GM18520 (cell line): Measurements from ENCODE around the gene PPDPF.

Experiments used
- ATAC-seq: cut with Tn5 transposase; IDR thresholded peaks from one replicate; pipeline ENCODE4 v1.9.1; 2021; ENCODE audit not compliant: unreplicated experiment

The PPDPF gene

GRCh38 chr20:63536241-63536977 is 15.8 kb downstream of the PPDPF start:
- ATAC-seq: no peak

GRCh38 chr20:63536997-63537524 is 16.5 kb downstream of the PPDPF start, which contains the start of gene PTK6:
TSS of gene PTK6 (minus strand) at chr20:63537376. CDS start at chr20:63537314, 62 bp downstream.
- ATAC-seq: no peak

- ATAC-seq: peak; percentile 87
Measured at GRCh38 chr20:63537525-63538203, 17.1 kb downstream of the PPDPF start.

- no peak for ATAC-seq
Measured at GRCh38 chr20:63538204-63539091, 17.9 kb downstream of the PPDPF start.

GRCh38 chr20:63539092-63539430 is 18.5 kb downstream of the PPDPF start:
- ATAC-seq: no peak

- ATAC-seq: no peak
Measured at GRCh38 chr20:63539441-63540370, 19.1 kb downstream of the PPDPF start.

GRCh38 chr20:63540417-63541186 is 20.0 kb downstream of the PPDPF start:
- ATAC-seq: no peak

GRCh38 chr20:63541371-63541770 is 20.8 kb downstream of the PPDPF start:
- no peak for ATAC-seq

GRCh38 chr20:63542031-63542559 is 21.5 kb downstream of the PPDPF start:
- ATAC-seq: no peak

GRCh38 chr20:63542696-63543095 is 22.1 kb downstream of the PPDPF start:
- ATAC-seq: no peak

- ATAC-seq: no peak
Measured at GRCh38 chr20:63543131-63543530, 22.6 kb downstream of the PPDPF start.

GRCh38 chr20:63543733-63544132 is 23.2 kb downstream of the PPDPF start:
- ATAC-seq: no peak

GRCh38 chr20:63544241-63544957 is 23.8 kb downstream of the PPDPF start:
- no peak for ATAC-seq

GRCh38 chr20:63544958-63545516 is 24.5 kb downstream of the PPDPF start:
- ATAC-seq: no peak

- no peak for ATAC-seq
Measured at GRCh38 chr20:63545814-63546213, 25.2 kb downstream of the PPDPF start.

- no peak for ATAC-seq
Measured at GRCh38 chr20:63546256-63546955, 25.8 kb downstream of the PPDPF start.

- ATAC-seq: no peak
Measured at GRCh38 chr20:63546956-63547724, 26.6 kb downstream of the PPDPF start.
